B cell (primary cell): ENCODE measurements around the gene ARHGAP26. TPM values are rescaled to one million over a fixed set of nuclear protein-coding genes. Genes with fewer than 3 reads are reported as not detected.

Experiments used
- ATAC-seq: fragments of 200-7000 bp; cut with Tn5 transposase; one replicate; pipeline ENCODE4 v1.10.0; 2021; ENCODE audit warnings: low read depth, mild to moderate bottlenecking, moderate number of reproducible peaks, moderate library complexity
- CTCF ChIA-PET: fragments of 350-600 bp; sonication (Branson Sonifier 250); formaldehyde crosslinking; loops from one replicate; lab custom pipeline; 2021; ENCODE audit warnings: antibody characterized with exemption, inconsistent platforms; lab: Charles Lee
- POLR2A ChIA-PET: fragments of 350-600 bp; sonication (Branson Sonifier 250); formaldehyde crosslinking; loops from one replicate; lab custom pipeline; 2021; ENCODE audit warnings: antibody characterized with exemption; lab: Charles Lee
- DNase-seq: peaks from one replicate; pipeline ENCODE4 v3.0.0; 2013
- H2AFZ ChIP-seq: 2 replicates; pipeline ENCODE4 v1.6.1; 2012; ENCODE audit warnings: mild to moderate bottlenecking, low read depth, low read length; ENCODE audit not compliant: insufficient read depth, poor library complexity, severe bottlenecking
- H3K27ac ChIP-seq, 2 donors: 1 replicate in 1 of 2; 2 replicates in 1 of 2; pipeline ENCODE4 v1.5.1; 2012 to 2013; ENCODE audit warnings: low read length in 2 of 2, mild to moderate bottlenecking in 2 of 2, moderate library complexity in 1 of 2
- H3K27me3 ChIP-seq, 4 experiments: fragments of 200-600 bp in 1 of 4; sonication (generic) in 1 of 4; replicated peaks in 1 of 4; 1 replicate in 2 of 4; 2 replicates in 2 of 4; pipeline versions ENCODE4 v1.6.1 to v1.7.0; 2013 to 2016; ENCODE audit warnings: low read length in 3 of 4, mild to moderate bottlenecking in 2 of 4, mixed read lengths in 1 of 4, moderate library complexity in 1 of 4; ENCODE audit not compliant: insufficient read depth in 4 of 4, control insufficient read depth in 3 of 4; ENCODE audit errors: control extremely low read depth in 1 of 4
- H3K36me3 ChIP-seq, 2 experiments: replicated peaks in 1 of 2; 1 replicate in 1 of 2; 2 replicates in 1 of 2; pipeline versions ENCODE4 v1.6.1 to v1.7.1; 2013; ENCODE audit warnings: low read length in 1 of 2; ENCODE audit not compliant: insufficient read depth in 2 of 2, control insufficient read depth in 1 of 2; ENCODE audit errors: control extremely low read depth in 1 of 2, extremely low read depth in 1 of 2
- H3K4me1 ChIP-seq, 2 donors: fragments of 200-600 bp in 1 of 2; sonication (generic) in 1 of 2; 1 replicate in 1 of 2; 2 replicates in 1 of 2; pipeline versions ENCODE4 v1.5.1 to v1.6.1; 2013 to 2017; ENCODE audit warnings: low read length in 2 of 2; ENCODE audit not compliant: control insufficient read depth in 2 of 2, insufficient read depth in 2 of 2
- H3K4me2 ChIP-seq: replicated peaks from 2 replicates; pipeline ENCODE3; 2012; ENCODE audit warnings: mild to moderate bottlenecking, low read depth, low read length; ENCODE audit not compliant: poor library complexity, severe bottlenecking
- H3K4me3 ChIP-seq, 5 experiments: fragments of 200-600 bp in 1 of 5; sonication (generic) in 1 of 5; 1 replicate in 3 of 5; 2 replicates in 2 of 5; pipeline versions ENCODE4 v1.5.1 to v1.7.0; 2011 to 2016; ENCODE audit warnings: low read length in 4 of 5, mild to moderate bottlenecking in 4 of 5, low read depth in 2 of 5, control low read depth in 1 of 5, moderate library complexity in 1 of 5; ENCODE audit not compliant: insufficient read depth in 1 of 5; ENCODE audit errors: control extremely low read depth in 1 of 5, extremely low read depth in 1 of 5
- H3K79me2 ChIP-seq: fragments of 200-600 bp; sonication (generic); one replicate; pipeline ENCODE4 v1.6.0; 2016; ENCODE audit warnings: low read length; ENCODE audit not compliant: control insufficient read depth, insufficient read depth
- H3K9ac ChIP-seq: fragments of 200-600 bp; sonication (generic); 2 replicates; pipeline ENCODE4 v1.6.1; 2017; ENCODE audit warnings: mild to moderate bottlenecking, low read length, moderate library complexity
- H3K9me3 ChIP-seq, 3 donors: one replicate each; pipeline versions ENCODE4 v1.6.1 to v1.7.1; 2013; ENCODE audit warnings: low read length in 2 of 3; ENCODE audit not compliant: control insufficient read depth in 2 of 3, insufficient read depth in 1 of 3; ENCODE audit errors: control extremely low read depth in 1 of 3
- H4K20me1 ChIP-seq: 2 replicates; pipeline ENCODE4 v1.6.0; 2012; ENCODE audit warnings: mild to moderate bottlenecking, low read length; ENCODE audit not compliant: insufficient read depth, control insufficient read depth, poor library complexity, severe bottlenecking
- H3K27ac Mint-ChIP-seq: one replicate; pipeline ENCODE4 v1.8.0; 2021; ENCODE audit warnings: mixed read lengths
- H3K27me3 Mint-ChIP-seq: one replicate; pipeline ENCODE4 v1.8.0; 2021; ENCODE audit warnings: mixed read lengths
- H3K4me1 Mint-ChIP-seq: one replicate; pipeline ENCODE4 v1.8.0; 2021; ENCODE audit warnings: mixed read lengths
- H3K4me3 Mint-ChIP-seq: one replicate; pipeline ENCODE4 v1.8.0; 2021; ENCODE audit warnings: mixed read lengths
- H3K9me3 Mint-ChIP-seq: one replicate; pipeline ENCODE4 v1.8.0; 2022; ENCODE audit warnings: mixed read lengths; ENCODE audit not compliant: insufficient read depth
- EZH2 ChIP-seq: IDR thresholded peaks from 2 replicates; pipeline ENCODE4 v1.6.1; 2012; ENCODE audit warnings: borderline replicate concordance, low read depth, mild to moderate bottlenecking, moderate library complexity, low read length; ENCODE audit not compliant: insufficient read depth, poor library complexity, severe bottlenecking
- WGBS: methylation state at CpG from one replicate; pipeline ENCODE4 v1.1.5; 2013; ENCODE audit warnings: missing lambda C conversion rate; ENCODE audit not compliant: insufficient coverage; 5-methylcytosine and 5-hydroxymethylcytosine counted together
- intact Hi-C: fragments of 100-400 bp; cut with micrococcal nuclease; formaldehyde crosslinking; loops from one replicate; pipeline ENCODE4 v1.10.0; 2022
- polyA plus RNA-seq: library from polyadenylated mRNA; depleted of rRNA; stranded (reverse); fragments of >200 nt; gene quantifications from 2 replicates; pipeline ENCODE4 v1.2.3, GENCODE V29; 2012
- total RNA-seq, 2 donors: library from RNA; stranded (reverse); fragments of 120-200 nt in 1 of 2; gene quantifications; 1 replicate in 1 of 2; 2 replicates in 1 of 2; pipeline versions ENCODE4 v1.2.3 to v1.2.4, GENCODE V29; 2013 to 2022
- TF ChIP-seq, protein P1 (sequence below): fragments of 200-600 bp; IDR thresholded peaks from one replicate; pipeline ENCODE4 v1.8.0; 2022; ENCODE audit warnings: antibody characterized with exemption, mild to moderate bottlenecking

The ARHGAP26 gene
- total and polyA plus RNA-seq, 2 donors (not counting 1 experiment from before 2014, with no cell fraction given), result 1.8 to 22.5 TPM

- ATAC-seq (no peak), DNase-seq (no peak)
- H3K4me1 Mint-ChIP-seq, result no peaks in the 10 kb centered on the region
- Histone ChIP-seq H3K4me3 (no peak overlapping the region), H3K9ac (no peak overlapping the region), H3K79me2 (no peaks in the 10 kb centered on the region), H3K9me3 (no peaks in the 10 kb centered on the region), H3K27me3 (no peaks in the 10 kb centered on the region), H4K20me1 (no peaks in the 10 kb centered on the region), H3K36me3 (no peaks in the 10 kb centered on the region), H3K4me2 (no peak overlapping the region), H3K27ac (no peak overlapping the region), H2AFZ (no peak overlapping the region), H3K4me1 (no peaks in the 10 kb centered on the region)
- no peak for TF ChIP-seq EZH2
- TF ChIP-seq, protein P1, sequence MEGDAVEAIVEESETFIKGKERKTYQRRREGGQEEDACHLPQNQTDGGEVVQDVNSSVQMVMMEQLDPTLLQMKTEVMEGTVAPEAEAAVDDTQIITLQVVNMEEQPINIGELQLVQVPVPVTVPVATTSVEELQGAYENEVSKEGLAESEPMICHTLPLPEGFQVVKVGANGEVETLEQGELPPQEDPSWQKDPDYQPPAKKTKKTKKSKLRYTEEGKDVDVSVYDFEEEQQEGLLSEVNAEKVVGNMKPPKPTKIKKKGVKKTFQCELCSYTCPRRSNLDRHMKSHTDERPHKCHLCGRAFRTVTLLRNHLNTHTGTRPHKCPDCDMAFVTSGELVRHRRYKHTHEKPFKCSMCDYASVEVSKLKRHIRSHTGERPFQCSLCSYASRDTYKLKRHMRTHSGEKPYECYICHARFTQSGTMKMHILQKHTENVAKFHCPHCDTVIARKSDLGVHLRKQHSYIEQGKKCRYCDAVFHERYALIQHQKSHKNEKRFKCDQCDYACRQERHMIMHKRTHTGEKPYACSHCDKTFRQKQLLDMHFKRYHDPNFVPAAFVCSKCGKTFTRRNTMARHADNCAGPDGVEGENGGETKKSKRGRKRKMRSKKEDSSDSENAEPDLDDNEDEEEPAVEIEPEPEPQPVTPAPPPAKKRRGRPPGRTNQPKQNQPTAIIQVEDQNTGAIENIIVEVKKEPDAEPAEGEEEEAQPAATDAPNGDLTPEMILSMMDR, result no peak
- H3K9me3 Mint-ChIP-seq, result no peaks in the 10 kb centered on the region
- WGBS, result 83% methylated on average over 1 of the region's 3 CpGs
- H3K27ac Mint-ChIP-seq, result no peak overlapping the region
- ChIA-PET CTCF (interaction anchor here (0.6 to 16.4 kb wide), 3 partner anchors 90 to 129 kb away, joined by 3 to 616 read pairs (median 343); no protein-coding TSS in a partner anchor), POLR2A (no interaction called here)
- H3K27me3 Mint-ChIP-seq, result no peaks in the 10 kb centered on the region
- no peak overlapping the region for H3K4me3 Mint-ChIP-seq
- intact Hi-C loops, result no loop called here
Observed at GRCh38 chr5:142754031-142754430, 16.1 kb upstream of the ARHGAP26 start.

GRCh38 chr5:142756576-142756975, 13.6 kb upstream of the ARHGAP26 start:
- POLR2A ChIA-PET, result no interaction called here

More at GRCh38 chr5:142756576-142756975, 13.6 kb upstream of the ARHGAP26 start:
- no peak for DNase-seq
- no peak overlapping the region for H3K4me3 Mint-ChIP-seq
- Histone ChIP-seq H3K4me3 (no peak overlapping the region), H3K79me2 (no peaks in the 10 kb centered on the region), H3K4me1 (no peaks in the 10 kb centered on the region), H4K20me1 (no peaks in the 10 kb centered on the region), H3K27me3 (no peaks in the 10 kb centered on the region), H3K9me3 (no peaks in the 10 kb centered on the region), H3K36me3 (no peaks in the 10 kb centered on the region), H2AFZ (no peak overlapping the region), H3K4me2 (no peak overlapping the region), H3K27ac (no peak overlapping the region), H3K9ac (no peak overlapping the region)
- WGBS, result no CpG with 5 or more reads among the region's 3 CpGs
- H3K27ac Mint-ChIP-seq, result no peak overlapping the region
- H3K27me3 Mint-ChIP-seq, result no peaks in the 10 kb centered on the region
- no peaks in the 10 kb centered on the region for H3K9me3 Mint-ChIP-seq
- intact Hi-C loops, result no loop called here
- no peak for TF ChIP-seq EZH2
- TF ChIP-seq, protein P1, result no peak
- no peaks in the 10 kb centered on the region for H3K4me1 Mint-ChIP-seq
- ATAC-seq, result no peak
- CTCF ChIA-PET, result no interaction called here
